Astrocyte (in vitro differentiated cells and primary cell): ENCODE results near the gene EPN2.

ENCODE experiments used
- EZH2 ChIP-seq: IDR thresholded peaks from 2 replicates; pipeline ENCODE4 v1.6.1; 2012; ENCODE audit warnings: mild to moderate bottlenecking, low read length, inconsistent platforms; ENCODE audit not compliant: insufficient read depth
- TF ChIP-seq, protein P1 (sequence below): IDR thresholded peaks from 2 replicates; pipeline ENCODE4 v1.5.1; 2011; ENCODE audit warnings: low read depth, mild to moderate bottlenecking, inconsistent platforms, low read length, moderate library complexity; ENCODE audit not compliant: insufficient read depth

GRCh38 chr17:19305256-19305655, 68.1 kb downstream of the EPN2 start:
- TF ChIP-seq, protein P1, sequence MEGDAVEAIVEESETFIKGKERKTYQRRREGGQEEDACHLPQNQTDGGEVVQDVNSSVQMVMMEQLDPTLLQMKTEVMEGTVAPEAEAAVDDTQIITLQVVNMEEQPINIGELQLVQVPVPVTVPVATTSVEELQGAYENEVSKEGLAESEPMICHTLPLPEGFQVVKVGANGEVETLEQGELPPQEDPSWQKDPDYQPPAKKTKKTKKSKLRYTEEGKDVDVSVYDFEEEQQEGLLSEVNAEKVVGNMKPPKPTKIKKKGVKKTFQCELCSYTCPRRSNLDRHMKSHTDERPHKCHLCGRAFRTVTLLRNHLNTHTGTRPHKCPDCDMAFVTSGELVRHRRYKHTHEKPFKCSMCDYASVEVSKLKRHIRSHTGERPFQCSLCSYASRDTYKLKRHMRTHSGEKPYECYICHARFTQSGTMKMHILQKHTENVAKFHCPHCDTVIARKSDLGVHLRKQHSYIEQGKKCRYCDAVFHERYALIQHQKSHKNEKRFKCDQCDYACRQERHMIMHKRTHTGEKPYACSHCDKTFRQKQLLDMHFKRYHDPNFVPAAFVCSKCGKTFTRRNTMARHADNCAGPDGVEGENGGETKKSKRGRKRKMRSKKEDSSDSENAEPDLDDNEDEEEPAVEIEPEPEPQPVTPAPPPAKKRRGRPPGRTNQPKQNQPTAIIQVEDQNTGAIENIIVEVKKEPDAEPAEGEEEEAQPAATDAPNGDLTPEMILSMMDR, result no peak
- no peak for TF ChIP-seq EZH2
